WTC11 (cell line): ENCODE data around the gene ACOXL. TPM values are rescaled to one million over a fixed set of nuclear protein-coding genes. Genes with fewer than 3 reads are reported as not detected.

Experiments
- ATAC-seq: fragments of 200-7000 bp; cut with Tn5 transposase; 2 replicates; pipeline ENCODE4 v1.10.0; 2021; ENCODE audit warnings: mild to moderate bottlenecking, moderate library complexity
- CTCF ChIA-PET: fragments of 300-600 bp; sonication (Branson Sonifier 250); formaldehyde crosslinking; loops from one replicate; lab custom pipeline; 2021; ENCODE audit warnings: antibody characterized with exemption; lab: Charles Lee
- POLR2A ChIA-PET: fragments of 350-600 bp; sonication (Branson Sonifier 250); formaldehyde crosslinking; loops from one replicate; lab custom pipeline; 2021; ENCODE audit warnings: antibody characterized with exemption; lab: Charles Lee
- DNase-seq: peaks from one replicate; pipeline ENCODE4 v3.0.0; 2021; ENCODE audit warnings: low spot score
- H3K27ac Mint-ChIP-seq: 2 replicates; pipeline ENCODE4 v1.8.0; 2021; ENCODE audit warnings: mixed read lengths
- H3K27me3 Mint-ChIP-seq: 2 replicates; pipeline ENCODE4 v1.8.0; 2021; ENCODE audit warnings: low read depth, mild to moderate bottlenecking, moderate library complexity, mixed read lengths
- H3K36me3 Mint-ChIP-seq: 2 replicates; pipeline ENCODE4 v1.8.0; 2021; ENCODE audit warnings: mixed read lengths
- H3K4me1 Mint-ChIP-seq: 2 replicates; pipeline ENCODE4 v1.8.0; 2022; ENCODE audit warnings: mixed read lengths
- H3K4me3 Mint-ChIP-seq: 2 replicates; pipeline ENCODE4 v1.8.0; 2021; ENCODE audit warnings: mild to moderate bottlenecking, moderate library complexity, mixed read lengths
- H3K9me3 Mint-ChIP-seq: 2 replicates; pipeline ENCODE4 v1.8.0; 2021; ENCODE audit warnings: mixed read lengths
- CBFB ChIP-seq: sonication (generic); formaldehyde crosslinking; IDR thresholded peaks from 2 replicates; pipeline ENCODE4 v1.8.1; 2022; ENCODE audit warnings: mild to moderate bottlenecking, low read depth, missing genetic modification reagents
- CREB1 ChIP-seq: sonication (generic); formaldehyde crosslinking; IDR thresholded peaks from 2 replicates; pipeline ENCODE4 v1.8.0; 2023; ENCODE audit warnings: mild to moderate bottlenecking, missing genetic modification reagents
- CREM ChIP-seq: sonication (generic); formaldehyde crosslinking; IDR thresholded peaks from 2 replicates; pipeline ENCODE4 v1.8.1; 2022; ENCODE audit warnings: mild to moderate bottlenecking, missing genetic modification reagents, moderate library complexity
- CTCF ChIP-seq: fragments of 200-600 bp; IDR thresholded peaks from 2 replicates; pipeline ENCODE4 v1.8.0; 2022; ENCODE audit warnings: antibody characterized with exemption
- FOXJ3 ChIP-seq: sonication (generic); formaldehyde crosslinking; IDR thresholded peaks from 2 replicates; pipeline ENCODE4 v1.9.0; 2021; ENCODE audit warnings: missing genetic modification reagents, mild to moderate bottlenecking, borderline replicate concordance
- FOXK1 ChIP-seq: sonication (generic); formaldehyde crosslinking; IDR thresholded peaks from 2 replicates; pipeline ENCODE4 v1.8.0; 2022; ENCODE audit warnings: mild to moderate bottlenecking, moderate library complexity, missing genetic modification reagents
- GRHL2 ChIP-seq: fragments of 250-450 bp; sonication (Bioruptor Pico); IDR thresholded peaks from 2 replicates; pipeline ENCODE4 v1.8.0; 2022; ENCODE audit warnings: mild to moderate bottlenecking, moderate library complexity; ENCODE audit not compliant: insufficient replicate concordance, severe bottlenecking
- GTF2I ChIP-seq: fragments of 250-450 bp; sonication (Bioruptor Pico); conservative IDR thresholded peaks from 2 replicates; pipeline ENCODE4 v1.4.0; 2021; ENCODE audit warnings: mild to moderate bottlenecking
- HMGXB4 ChIP-seq: sonication (generic); formaldehyde crosslinking; IDR thresholded peaks from 2 replicates; pipeline ENCODE4 v1.8.1; 2023; ENCODE audit warnings: mild to moderate bottlenecking, moderate library complexity, missing genetic modification reagents
- IRF2 ChIP-seq: sonication (generic); formaldehyde crosslinking; IDR thresholded peaks from 2 replicates; pipeline ENCODE4 v1.8.0; 2022; ENCODE audit warnings: low read depth, missing genetic modification reagents, borderline replicate concordance
- JAZF1 ChIP-seq: fragments of 250-450 bp; sonication (Bioruptor Pico); IDR thresholded peaks from 2 replicates; pipeline ENCODE4 v1.9.0; 2021; ENCODE audit warnings: moderate library complexity, mild to moderate bottlenecking, inconsistent platforms
- KAT7 ChIP-seq: sonication (generic); formaldehyde crosslinking; IDR thresholded peaks from 2 replicates; pipeline ENCODE4 v1.8.1; 2023; ENCODE audit warnings: missing genetic modification reagents, mild to moderate bottlenecking, borderline replicate concordance
- MXD4 ChIP-seq: fragments of 250-450 bp; sonication (Bioruptor Pico); IDR thresholded peaks from 2 replicates; pipeline ENCODE4 v1.8.0; 2021; ENCODE audit warnings: mild to moderate bottlenecking, moderate library complexity, borderline replicate concordance
- RELA ChIP-seq: sonication (generic); formaldehyde crosslinking; IDR thresholded peaks from 2 replicates; pipeline ENCODE4 v1.8.1; 2022; ENCODE audit warnings: missing genetic modification reagents, mild to moderate bottlenecking, borderline replicate concordance
- SMAD3 ChIP-seq: sonication (generic); formaldehyde crosslinking; IDR thresholded peaks from 2 replicates; pipeline ENCODE4 v1.8.0; 2022; ENCODE audit warnings: missing genetic modification reagents, mild to moderate bottlenecking, borderline replicate concordance
- SMAD4 ChIP-seq: sonication (generic); formaldehyde crosslinking; IDR thresholded peaks from 2 replicates; pipeline ENCODE4 v1.8.0; 2022; ENCODE audit warnings: mild to moderate bottlenecking, missing genetic modification reagents
- ZMAT4 ChIP-seq: fragments of 250-450 bp; sonication (Bioruptor Pico); IDR thresholded peaks from 2 replicates; pipeline ENCODE4 v1.9.0; 2021; ENCODE audit warnings: mild to moderate bottlenecking
- ZNF219 ChIP-seq: sonication (generic); formaldehyde crosslinking; IDR thresholded peaks from 2 replicates; pipeline ENCODE4 v1.8.0; 2023; ENCODE audit warnings: missing genetic modification reagents, mild to moderate bottlenecking, borderline replicate concordance
- ZNF263 ChIP-seq: sonication (generic); formaldehyde crosslinking; IDR thresholded peaks from 2 replicates; pipeline ENCODE4 v1.8.1; 2022; ENCODE audit warnings: low read depth, mild to moderate bottlenecking, moderate library complexity, missing genetic modification reagents
- ZNF317 ChIP-seq: sonication (generic); formaldehyde crosslinking; IDR thresholded peaks from 2 replicates; pipeline ENCODE4 v1.8.1; 2023; ENCODE audit warnings: low read depth, mild to moderate bottlenecking, moderate library complexity, missing genetic modification reagents, borderline replicate concordance
- ZNF671 ChIP-seq: fragments of 250-450 bp; sonication (Bioruptor Pico); IDR thresholded peaks from 2 replicates; pipeline ENCODE4 v1.8.0; 2021; ENCODE audit warnings: mild to moderate bottlenecking
- ZSCAN18 ChIP-seq: fragments of 250-450 bp; sonication (Bioruptor Pico); IDR thresholded peaks from 2 replicates; pipeline ENCODE4 v2.1.2; 2022; ENCODE audit warnings: mild to moderate bottlenecking, moderate library complexity
- total RNA-seq: library from RNA; stranded (reverse); gene quantifications from 3 replicates; pipeline ENCODE4 v1.2.3, GENCODE V29; 2021
- TF ChIP-seq, protein P1 (sequence below): sonication (generic); formaldehyde crosslinking; IDR thresholded peaks from 2 replicates; pipeline ENCODE4 v1.8.0; 2022; ENCODE audit warnings: mild to moderate bottlenecking, missing genetic modification reagents

The ACOXL gene
- total RNA-seq, 1 experiment from 2014 or later: 14.9 TPM

DNA sequence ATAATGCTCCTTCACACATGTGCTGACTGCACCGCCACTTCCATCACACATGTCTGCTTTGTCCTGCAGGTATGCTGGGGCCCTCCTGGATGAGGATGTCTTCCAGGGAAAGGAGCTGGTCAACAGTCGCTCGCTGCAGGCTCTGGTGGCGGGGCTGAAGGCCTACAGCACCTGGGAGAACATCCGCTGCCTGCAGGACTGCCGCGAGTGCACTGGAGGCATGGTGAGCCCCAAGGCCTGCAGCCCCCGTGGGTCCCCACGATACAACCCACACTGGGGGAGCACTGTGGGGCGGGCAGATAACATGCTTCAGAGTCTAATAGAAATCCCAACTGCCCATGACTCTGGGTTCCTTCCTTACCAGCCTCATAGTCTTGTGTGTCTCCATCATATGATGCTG is 201.0 kb downstream of the ACOXL start:
- Mint-ChIP-seq H3K4me3 (no peak overlapping the region), H3K36me3 (peaks cover 27% of the 10 kb centered on the region), H3K27ac (no peak overlapping the region), H3K4me1 (peaks cover 9% of the 10 kb centered on the region; the same call in 1 of the 2 replicates), H3K9me3 (peaks cover 28% of the 10 kb centered on the region), H3K27me3 (no peaks in the 10 kb centered on the region)
- ChIA-PET POLR2A (no interaction called here), CTCF (interaction anchor here (1.0 kb wide), 1 partner anchor 184 kb away, joined by 3 read pairs; no protein-coding TSS in a partner anchor)
- DNase-seq: no peak
- TF ChIP-seq MXD4 (CRISPR knock-in tag) (no peak), ZMAT4 (CRISPR knock-in tag) (no peak), ZNF219 (CRISPR knock-in tag) (no peak), CREB1 (CRISPR knock-in tag) (no peak), CTCF (no peak), GRHL2 (CRISPR knock-in tag) (no peak), ZNF263 (CRISPR knock-in tag) (no peak), RELA (CRISPR knock-in tag) (no peak), GTF2I (CRISPR knock-in tag) (no peak), ZNF671 (CRISPR knock-in tag) (no peak), FOXJ3 (CRISPR knock-in tag) (no peak), CBFB (CRISPR knock-in tag) (no peak), CREM (CRISPR knock-in tag) (no peak), FOXK1 (CRISPR knock-in tag) (no peak), ZNF317 (CRISPR knock-in tag) (no peak), KAT7 (no peak), HMGXB4 (CRISPR knock-in tag) (no peak), ZSCAN18 (CRISPR knock-in tag) (no peak)
- TF ChIP-seq, protein P1, sequence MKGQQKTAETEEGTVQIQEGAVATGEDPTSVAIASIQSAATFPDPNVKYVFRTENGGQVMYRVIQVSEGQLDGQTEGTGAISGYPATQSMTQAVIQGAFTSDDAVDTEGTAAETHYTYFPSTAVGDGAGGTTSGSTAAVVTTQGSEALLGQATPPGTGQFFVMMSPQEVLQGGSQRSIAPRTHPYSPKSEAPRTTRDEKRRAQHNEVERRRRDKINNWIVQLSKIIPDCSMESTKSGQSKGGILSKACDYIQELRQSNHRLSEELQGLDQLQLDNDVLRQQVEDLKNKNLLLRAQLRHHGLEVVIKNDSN (CRISPR knock-in tag): no peak
- ATAC-seq: no peak

DNA sequence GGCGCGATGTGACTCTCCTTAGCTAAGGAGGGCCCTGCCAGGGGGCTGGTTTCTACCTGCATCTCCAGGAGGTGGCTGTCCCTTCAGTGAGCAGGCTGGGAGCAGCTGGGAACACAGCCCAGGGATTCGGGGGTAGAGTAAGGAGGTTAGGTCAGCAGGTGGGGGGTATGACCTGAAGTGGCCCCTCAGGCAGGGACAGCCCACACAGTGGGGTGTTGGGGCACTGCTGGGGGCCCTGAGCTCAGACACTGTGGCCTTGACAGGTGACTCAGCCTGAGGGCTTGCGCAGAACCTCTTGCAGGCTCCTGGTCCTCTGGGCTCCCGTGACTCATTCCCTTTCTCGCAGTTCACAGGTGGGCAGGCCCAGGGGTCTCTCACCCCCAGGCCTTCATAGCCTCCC is 202.6 kb downstream of the ACOXL start:
- no peaks in the 10 kb centered on the region for H3K27me3 Mint-ChIP-seq
- CTCF ChIA-PET: no interaction called here
- DNase-seq: no peak
- H3K4me3 Mint-ChIP-seq: no peak overlapping the region
- no peak for ATAC-seq
- POLR2A ChIA-PET: no interaction called here
- TF ChIP-seq SMAD3 (CRISPR knock-in tag): no peak
- TF ChIP-seq IRF2 (CRISPR knock-in tag): no peak
- TF ChIP-seq JAZF1 (CRISPR knock-in tag): no peak
- no peak for TF ChIP-seq SMAD4 (CRISPR knock-in tag)
- peaks cover 13% of the 10 kb centered on the region for H3K9me3 Mint-ChIP-seq
- peaks cover 13% of the 10 kb centered on the region for H3K36me3 Mint-ChIP-seq
- no peak overlapping the region for H3K27ac Mint-ChIP-seq
- peaks cover 9% of the 10 kb centered on the region; the same call in 1 of the 2 replicates for H3K4me1 Mint-ChIP-seq
